RKO (cell line): ENCODE results near the gene HIRIP3.

ENCODE experiments used
- DNase-seq: peaks from one replicate; pipeline ENCODE4 v3.0.0-alpha.2; 2016; ENCODE audit warnings: low spot score

The HIRIP3 gene

DNA sequence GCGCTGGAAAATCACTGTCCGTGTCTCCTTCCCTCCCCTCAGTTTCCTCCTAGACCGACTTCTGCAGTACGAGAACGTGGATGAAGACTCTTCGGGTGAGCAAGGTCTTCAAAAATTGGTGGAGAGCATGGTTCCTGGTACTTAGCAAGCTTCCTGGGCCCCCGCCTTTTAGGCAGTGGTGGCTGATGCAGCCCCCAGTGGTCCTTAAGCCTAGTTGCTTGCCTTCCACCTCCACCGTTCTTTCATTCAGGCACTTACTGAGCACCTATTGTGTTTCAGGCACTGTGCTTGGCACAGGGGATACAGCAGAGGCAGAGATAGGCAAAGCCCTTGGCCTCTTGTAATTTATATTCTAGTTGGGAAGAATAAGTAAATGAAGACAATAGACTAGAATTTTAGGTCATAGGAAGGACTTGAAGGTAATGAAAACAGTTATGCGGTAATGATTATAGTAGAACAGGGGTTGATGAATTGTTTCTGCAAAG, 1.4 kb upstream of the HIRIP3 start:
- peak; percentile 50 for DNase-seq

DNA sequence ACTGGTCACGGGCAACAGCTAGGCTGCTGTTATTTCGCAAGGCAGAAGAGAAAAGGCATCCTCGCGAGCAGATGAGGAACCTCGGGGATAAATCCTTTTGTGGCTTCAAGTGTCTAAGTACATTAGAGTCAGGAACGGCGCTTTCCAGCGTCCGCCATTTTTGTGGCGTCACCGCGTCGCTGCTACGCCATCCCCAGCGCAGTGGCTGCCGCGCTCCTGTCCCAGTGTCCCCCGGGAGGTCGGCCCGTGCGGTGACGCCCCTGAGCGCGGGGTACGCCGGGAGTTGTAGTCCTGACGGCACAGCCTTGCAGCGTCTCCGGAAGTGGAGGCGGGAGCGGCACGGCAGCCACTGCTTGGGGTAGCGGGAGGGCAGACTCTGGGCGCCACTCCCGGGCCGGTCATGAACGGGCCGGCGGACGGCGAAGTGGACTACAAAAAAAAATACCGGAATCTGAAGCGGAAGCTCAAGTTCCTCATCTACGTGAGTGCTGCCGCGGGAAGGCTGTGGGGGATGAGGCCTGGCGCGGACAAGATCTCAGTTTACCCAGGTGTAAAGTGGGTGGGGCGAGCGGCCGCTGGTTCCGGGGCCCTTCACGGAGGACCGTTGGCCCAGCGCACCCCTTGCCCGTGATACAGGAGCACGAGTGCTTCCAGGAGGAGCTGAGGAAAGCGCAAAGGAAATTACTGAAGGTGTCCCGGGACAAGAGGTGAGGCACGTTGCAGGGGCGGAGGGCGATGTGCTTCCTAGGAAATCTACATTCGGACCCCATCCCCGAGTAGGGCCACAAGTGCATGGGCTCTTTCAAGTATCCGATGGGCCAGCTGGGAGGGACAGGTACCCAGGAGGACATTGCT, 721 bp upstream of the HIRIP3 start, which contains the start of gene INO80E:
INO80E (plus strand) TSS at position 331 of the 855 bp plus-strand sequence; CDS start at position 401, 70 bp downstream.
- DNase-seq, result peak; percentile 97

DNA sequence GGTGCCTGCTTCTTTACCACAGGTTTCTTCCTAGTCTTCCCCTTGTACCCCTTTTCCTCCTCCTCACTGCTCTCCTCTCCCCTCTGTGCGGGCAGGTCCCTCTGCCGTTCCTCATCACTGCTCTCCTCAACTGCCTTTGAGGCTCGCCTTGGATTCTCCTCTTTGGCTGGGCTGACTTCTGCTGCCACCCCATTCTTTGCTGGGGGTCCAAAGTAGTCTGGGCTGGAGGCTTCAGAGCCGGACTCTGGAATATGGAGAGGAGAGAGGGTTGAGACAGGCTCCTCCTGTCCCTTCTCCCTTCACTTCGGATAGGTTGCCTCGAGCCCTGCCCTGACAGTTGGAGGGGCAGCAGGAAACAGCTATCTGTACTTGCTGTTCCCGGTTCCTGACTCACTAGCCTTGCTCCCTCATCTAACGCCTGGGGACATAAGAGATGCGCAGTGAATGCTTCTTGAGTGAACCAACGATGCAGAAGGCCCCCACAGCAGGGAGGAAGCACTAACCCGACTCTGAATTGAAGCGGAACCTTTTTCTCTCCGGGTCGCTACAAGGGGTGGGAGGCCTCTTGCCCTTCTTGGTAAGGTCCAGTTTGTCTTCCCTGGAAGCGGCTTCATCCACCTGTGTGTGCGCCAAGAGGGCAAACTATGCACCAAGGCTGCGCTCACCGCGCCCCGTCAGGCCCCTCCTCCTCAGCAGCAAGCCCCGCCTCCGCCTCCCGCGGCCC, 655 bp downstream of the HIRIP3 start:
- DNase-seq, result peak; percentile 81

DNA sequence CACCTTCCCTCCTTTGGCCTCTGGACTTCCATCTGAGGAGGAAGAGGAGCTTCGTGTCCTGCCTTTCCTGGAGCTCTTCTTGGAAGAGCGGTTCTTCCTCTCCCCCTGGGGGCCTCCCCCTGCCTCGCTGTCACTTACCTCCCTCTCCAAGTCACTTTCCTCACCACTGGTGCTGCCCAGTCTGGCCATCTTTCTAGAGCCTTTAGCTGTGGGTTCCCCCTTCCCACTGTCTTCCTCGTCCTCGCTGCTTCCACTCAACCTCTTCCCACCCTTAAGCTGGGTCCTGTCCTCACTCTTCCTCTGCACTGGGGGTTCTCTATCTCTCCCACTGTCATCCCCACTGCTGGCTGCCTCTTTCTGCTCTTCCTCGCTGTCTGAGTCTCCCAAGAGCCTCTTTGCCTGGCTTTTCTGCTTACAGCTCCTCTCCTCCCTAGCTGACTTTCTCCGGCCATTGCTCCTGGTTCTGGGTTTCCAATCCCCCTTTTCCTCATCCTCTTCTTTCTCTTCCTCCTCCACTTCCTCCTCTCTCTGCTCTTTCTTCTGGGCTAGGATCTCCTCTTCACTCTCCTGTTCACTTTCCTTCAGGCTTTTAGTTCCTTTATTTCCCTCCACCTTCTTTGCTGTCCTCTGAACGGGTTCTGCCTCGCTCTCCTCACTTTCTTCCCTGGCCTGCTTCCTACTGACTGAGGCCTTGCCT, 1.4 kb downstream of the HIRIP3 start:
- DNase-seq, result no peak

DNA sequence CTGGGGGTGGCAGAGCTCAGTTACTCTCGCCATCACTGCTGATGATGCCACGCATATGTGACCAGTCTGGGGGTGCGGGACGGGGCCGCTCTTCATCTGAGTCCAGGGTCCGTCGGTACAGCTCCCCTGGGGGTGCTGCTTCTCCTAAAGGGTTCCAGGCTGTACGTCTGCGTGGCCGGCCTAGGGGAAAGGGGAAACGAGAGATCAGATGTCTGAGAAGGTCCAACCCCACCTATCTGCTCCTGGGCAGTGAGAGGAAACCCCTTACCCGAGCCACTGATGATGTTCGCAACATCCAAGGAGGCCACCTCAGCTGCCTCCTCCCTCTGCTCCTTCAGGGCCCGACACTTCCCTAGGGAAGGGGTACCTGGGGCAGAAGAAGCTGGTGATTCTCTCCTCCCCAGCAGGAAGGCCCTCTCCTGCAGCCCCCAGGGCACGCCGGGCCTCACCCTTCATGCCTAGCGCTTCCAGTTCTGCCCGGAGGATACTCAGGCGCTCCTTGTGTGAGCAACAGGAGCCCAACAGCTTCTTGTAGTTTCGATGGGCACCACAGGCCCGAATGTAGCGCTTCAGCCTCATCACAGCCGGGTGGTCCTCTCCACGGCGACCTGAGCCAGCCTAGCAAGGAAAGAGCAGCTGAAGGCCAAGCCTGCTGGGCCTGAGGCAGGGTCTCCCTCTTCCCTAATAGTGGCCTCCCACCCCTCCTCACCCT, 2.1 kb downstream of the HIRIP3 start:
- DNase-seq, result no peak

DNA sequence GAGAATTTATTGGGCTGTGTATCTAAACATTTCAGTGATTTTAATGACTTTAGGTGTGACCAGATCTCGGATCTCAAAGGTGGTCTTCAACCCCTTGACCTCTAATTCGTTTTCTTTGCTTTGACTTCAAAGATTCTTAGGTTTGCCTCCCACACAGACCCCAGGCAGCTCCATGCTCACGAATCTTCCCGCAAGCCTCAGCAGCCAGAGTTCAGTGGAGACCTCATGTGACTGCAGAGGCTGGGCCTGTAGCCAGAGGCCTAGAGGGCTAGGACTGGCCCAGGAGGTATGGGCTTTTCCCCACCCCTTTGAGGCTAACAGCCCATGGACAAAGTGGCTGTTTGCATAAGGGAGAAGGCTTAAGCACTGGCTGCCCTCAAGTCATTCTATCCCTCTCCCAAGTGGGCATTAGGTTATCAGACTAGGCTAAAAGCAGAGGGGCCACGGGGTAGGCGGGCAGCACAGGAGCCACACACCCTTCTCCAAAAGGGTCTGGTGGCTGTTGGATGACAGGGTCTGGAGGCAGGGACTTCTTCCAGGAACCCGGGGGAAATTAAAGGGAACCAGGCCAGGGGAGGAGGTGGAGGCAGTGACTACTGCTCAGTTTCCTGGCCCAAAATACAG, 3.0 kb downstream of the HIRIP3 start:
- no peak for DNase-seq

DNA sequence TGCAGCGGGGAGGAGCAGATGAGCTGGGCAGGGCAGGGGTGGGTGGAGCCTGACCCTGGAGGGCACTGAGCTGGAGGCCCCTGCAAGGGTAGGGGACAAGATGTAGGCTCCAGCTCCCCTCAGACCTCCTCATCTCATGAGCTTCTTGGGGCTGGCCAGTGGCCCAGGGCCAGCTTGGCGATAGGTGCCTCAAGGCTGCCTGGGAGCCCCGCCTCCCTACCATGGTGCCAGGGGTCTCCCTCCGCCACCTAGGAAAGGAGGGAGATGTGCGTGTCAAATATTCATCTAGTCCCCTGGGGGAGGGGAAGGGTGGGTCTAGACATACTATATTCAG, 3.9 kb downstream of the HIRIP3 start:
- no peak for DNase-seq

DNA sequence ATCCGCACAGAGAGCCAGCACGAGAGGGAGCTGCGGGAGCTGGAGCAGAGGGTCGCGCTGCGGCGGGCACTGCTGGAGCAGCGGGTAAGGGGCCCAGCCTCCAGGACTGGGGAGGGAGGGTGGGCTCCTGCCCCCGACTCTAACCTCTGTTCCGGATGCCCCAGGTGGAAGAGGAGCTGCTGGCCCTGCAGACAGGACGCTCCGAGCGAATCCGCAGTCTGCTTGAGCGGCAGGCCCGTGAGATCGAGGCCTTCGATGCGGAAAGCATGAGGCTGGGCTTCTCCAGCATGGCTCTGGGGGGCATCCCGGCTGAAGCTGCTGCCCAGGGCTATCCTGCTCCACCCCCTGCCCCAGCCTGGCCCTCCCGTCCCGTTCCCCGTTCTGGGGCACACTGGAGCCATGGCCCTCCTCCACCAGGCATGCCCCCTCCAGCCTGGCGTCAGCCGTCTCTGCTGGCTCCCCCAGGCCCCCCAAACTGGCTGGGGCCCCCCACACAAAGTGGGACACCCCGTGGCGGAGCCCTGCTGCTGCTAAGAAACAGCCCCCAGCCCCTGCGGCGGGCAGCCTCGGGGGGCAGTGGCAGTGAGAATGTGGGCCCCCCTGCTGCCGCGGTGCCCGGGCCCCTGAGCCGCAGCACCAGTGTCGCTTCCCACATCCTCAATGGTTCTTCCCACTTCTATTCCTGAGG, 4.4 kb downstream of the HIRIP3 start:
- DNase-seq, result no peak

DNA sequence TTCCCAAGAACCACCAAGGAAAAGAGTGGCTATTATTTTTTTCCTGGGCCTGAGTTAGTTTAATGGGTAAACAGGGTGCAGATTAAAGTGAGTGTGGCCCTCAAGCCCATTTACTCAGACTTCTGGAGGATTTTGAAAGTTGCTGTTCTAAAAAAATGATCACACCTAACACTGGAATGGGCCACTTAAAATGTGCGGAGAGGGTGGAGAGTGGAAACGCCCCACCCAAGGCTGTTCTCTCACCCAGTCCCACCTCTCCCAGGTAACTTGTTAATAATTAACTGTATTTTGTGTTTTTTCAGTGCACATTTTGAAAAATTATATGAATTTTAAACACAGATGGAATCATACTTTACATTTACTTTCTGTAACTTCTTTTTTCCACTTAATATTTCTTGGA, 5.4 kb downstream of the HIRIP3 start:
- no peak for DNase-seq

DNA sequence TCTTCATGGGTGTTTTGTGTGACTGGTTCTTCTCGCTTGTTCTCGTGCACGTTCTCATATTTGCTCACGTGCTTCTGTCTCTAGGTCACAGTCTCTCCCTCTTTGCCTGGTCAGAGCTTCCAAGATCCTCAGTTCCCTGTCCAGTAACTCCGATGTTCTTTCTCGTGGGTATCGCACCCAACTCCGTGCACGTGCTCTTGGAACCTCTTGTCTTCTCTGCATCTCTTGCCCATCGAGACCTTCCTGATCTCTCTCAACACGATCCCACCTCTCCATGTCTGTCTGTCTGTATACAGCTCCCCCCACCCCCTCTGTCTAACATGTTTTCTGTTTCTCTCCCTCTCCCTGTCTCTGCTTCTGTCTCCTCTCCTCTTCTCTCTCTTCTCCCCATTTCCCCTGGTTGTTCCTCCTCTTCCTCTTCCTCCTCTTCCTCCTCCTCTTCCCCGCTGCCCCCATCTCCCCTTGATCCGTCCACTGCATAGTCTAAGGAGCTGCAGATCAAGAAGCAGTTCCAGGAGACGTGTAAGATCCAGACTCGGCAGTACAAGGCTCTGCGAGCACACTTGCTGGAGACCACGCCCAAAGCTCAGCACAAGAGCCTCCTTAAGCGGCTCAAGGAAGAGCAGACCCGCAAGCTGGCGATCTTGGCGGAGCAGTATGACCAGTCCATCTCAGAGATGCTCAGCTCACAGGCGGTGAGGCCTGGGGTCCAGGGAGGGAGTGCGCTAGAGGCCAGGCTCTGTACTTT, 6.1 kb downstream of the HIRIP3 start:
- DNase-seq, result no peak

DNA sequence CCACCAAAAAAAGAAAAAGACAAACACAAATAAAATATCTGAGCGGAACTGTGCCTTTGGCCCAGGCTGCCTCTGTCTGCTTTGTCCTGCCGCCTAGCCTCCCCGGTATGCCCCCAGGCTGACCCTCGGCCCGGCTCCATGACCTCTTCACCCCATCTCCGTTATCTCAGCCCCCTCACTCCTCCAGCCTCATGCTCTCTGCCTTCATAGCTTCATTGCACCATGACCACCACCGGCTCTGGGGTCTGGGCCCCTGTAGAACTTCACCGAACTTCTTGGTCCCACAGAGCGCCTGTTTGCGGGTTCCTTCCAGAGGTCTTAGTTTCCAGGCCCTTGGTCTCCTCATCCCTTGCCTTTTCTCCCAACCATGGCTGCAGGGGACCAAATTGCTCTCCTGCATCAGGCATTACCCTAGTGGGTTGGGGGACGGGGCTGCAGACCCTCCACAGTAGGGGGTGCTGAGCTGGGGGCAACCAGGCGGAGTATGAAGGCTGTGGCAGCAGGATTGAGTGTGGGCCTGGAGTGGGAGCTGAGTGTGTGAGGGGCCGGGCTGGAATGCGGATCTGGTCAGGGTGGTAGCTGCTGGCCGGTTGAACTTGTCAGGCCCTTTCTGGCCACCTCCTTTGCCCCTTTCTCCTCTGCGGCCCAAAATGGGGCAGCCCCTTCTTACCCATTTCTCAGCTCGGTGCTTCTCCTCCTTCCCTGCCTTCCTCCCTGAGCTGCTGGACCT, 6.9 kb downstream of the HIRIP3 start:
- no peak for DNase-seq

DNA sequence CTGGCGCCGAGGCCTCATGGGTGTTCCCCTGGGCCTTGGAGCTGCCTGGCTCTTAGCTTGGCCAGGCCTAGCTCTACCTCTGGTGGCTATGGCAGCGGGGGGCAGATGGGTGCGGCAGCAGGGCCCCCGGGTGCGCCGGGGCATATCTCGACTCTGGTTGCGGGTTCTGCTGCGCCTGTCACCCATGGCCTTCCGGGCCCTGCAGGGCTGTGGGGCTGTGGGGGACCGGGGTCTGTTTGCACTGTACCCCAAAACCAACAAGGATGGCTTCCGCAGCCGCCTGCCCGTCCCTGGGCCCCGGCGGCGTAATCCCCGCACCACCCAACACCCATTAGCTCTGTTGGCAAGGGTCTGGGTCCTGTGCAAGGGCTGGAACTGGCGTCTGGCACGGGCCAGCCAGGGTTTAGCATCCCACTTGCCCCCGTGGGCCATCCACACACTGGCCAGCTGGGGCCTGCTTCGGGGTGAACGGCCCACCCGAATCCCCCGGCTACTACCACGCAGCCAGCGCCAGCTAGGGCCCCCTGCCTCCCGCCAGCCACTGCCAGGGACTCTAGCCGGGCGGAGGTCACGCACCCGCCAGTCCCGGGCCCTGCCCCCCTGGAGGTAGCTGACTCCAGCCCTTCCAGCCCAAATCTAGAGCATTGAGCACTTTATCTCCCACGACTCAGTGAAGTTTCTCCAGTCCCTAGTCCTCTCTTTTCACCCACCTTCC, 7.9 kb downstream of the HIRIP3 start:
- DNase-seq, result no peak

DNA sequence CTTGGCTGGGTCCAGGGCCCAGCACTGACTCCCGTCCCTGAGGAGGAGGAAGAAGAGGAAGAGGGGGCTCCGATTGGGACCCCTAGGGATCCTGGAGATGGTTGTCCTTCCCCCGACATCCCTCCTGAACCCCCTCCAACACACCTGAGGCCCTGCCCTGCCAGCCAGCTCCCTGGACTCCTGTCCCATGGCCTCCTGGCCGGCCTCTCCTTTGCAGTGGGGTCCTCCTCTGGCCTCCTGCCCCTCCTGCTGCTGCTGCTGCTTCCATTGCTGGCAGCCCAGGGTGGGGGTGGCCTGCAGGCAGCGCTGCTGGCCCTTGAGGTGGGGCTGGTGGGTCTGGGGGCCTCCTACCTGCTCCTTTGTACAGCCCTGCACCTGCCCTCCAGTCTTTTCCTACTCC, 8.5 kb downstream of the HIRIP3 start:
- DNase-seq, result no peak

DNA sequence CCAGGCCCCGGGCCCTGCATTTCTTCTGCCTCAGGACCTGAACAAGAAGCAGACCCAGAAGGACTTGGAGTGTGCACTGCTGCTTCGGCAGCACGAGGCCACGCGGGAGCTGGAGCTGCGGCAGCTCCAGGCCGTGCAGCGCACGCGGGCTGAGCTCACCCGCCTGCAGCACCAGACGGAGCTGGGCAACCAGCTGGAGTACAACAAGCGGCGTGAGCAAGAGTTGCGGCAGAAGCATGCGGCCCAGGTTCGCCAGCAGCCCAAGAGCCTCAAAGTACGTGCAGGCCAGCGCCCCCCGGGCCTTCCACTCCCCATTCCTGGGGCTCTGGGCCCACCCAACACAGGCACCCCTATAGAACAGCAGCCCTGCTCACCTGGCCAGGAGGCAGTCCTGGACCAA, 9.2 kb downstream of the HIRIP3 start:
- DNase-seq, result no peak

DNA sequence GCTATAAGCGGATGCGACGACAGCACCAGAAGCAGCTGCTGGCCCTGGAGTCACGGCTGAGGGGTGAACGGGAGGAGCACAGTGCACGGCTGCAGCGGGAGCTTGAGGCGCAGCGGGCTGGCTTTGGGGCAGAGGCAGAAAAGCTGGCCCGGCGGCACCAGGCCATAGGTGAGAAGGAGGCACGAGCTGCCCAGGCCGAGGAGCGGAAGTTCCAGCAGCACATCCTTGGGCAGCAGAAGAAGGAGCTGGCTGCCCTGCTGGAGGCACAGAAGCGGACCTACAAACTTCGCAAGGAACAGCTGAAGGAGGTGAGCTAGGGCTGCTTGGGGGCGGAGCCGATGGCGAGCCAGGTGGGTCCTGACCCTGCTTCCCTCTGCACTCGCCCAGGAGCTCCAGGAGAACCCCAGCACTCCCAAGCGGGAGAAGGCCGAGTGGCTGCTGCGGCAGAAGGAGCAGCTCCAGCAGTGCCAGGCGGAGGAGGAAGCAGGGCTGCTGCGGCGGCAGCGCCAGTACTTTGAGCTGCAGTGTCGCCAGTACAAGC, 10.1 kb downstream of the HIRIP3 start:
- DNase-seq, result no peak

DNA sequence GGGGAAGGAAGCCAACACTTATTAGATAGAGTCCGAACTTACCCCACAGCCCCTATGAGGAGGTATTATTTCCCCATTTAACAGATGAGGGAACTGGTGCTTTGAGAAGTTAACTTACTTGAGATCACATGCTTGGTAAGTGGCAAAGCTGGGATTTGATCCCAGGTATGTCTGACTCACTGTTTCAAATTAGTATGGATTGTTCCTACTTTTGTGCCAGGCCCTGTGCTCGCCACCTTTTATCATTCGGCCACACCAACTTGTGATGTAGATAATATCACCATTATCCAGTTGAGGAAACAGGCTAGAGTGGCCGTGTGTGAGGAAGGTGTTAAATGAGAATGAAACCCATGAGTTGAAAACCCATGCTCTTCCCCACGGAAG, 10.7 kb downstream of the HIRIP3 start:
- no peak for DNase-seq

DNA sequence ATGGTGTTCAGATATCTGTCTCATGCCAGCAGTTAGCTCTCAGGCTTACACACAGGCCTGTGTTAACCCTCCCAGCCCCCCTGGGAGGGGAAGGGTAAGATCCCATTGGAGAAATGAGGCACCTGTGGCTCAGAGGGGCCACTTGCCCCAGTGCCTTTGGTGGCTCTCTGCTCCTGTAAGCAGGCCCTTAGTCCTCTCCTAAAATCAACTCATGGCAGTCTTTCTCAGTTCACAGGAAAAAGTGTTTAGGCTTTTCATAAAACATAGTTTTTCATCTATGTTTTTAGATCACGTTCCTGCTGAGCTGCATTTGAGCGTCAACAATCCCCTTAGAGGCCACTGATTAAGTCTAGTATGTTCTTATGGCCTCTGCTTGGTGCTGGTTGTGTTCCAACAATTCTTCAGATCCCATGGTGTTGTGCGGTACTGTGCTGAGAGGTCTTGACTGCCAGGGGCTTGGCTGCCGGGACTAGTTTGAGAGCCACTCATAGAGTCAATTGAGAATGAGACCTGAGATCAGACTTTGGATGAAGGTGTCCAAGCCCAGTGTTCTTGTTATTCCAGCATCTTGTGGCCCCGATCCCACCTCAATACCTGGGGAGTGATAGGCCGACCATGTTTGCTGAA, 11.2 kb downstream of the HIRIP3 start:
- no peak for DNase-seq
